GM12872 (cell line): Measurements from ENCODE around the gene FHOD3.

Experiments used
- CTCF ChIP-seq: IDR thresholded peaks from 3 replicates; pipeline ENCODE4 v1.5.1; 2011; ENCODE audit warnings: low read depth, mild to moderate bottlenecking, low read length, moderate library complexity; ENCODE audit not compliant: insufficient read depth

FHOD3 gene

DNA sequence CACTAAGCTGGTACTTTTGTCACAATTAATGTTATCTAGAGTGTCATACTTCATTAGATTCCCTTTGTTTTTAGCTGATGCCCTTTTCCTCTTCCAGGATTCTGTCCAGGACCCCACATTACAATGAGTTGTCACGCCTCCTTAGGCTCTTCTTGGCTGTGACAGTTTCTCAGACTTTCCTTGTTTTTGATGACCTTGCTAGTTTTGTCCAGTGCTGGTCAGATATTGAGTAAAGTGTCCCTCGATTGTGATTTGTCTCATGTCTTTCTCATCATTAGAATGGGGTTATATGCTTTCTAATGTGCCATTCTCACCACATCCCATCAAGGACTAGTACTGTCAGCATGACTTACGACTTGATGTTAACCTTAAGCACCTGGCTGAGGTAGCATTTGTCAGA is 162.3 kb downstream of the FHOD3 start:
- TF ChIP-seq CTCF, result no peak

GRCh38 chr18:36460324-36460850 is 162.9 kb downstream of the FHOD3 start:
- no peak for TF ChIP-seq CTCF

DNA sequence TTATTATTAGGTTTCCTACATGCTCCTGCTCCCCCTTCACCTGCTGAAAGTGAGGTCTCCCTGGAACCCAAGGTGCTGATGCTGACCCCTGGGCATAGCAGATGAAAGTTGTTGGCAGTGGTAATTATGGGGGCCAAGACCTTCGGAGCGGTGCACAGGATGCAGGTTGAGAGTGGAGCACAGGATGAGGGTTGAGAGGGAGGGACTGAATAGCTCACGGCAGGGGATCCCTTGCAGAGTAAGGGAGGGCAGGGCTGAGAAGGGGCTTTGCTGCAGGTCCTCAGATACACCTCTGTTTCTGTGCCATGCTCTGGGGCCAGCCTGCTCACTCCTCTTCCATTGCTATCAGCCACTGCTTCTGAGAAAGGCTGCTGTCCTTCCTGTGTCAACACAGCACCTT is 163.3 kb downstream of the FHOD3 start:
- no peak for TF ChIP-seq CTCF

DNA sequence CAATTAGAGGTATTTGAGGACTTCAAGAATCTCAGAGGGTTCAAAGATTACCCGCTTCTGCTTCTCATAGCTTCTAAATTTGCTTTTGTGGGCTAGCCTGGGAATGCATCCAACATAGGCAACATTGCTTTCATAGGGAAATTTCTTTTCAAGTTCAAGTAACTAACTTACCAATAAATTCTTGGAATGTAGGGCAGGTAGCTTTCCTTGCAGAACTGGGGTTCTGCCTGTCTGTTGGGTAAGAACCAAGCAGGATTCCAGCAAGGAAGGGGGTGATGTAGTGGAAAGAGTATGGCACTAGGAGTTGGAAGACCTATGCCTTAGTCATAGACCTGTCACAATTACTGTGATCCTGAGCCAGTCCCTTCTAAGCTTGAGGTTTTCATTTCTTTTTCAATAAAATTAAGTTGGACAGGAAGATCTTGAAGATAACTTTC is 164.1 kb downstream of the FHOD3 start:
- TF ChIP-seq CTCF, result no peak

DNA sequence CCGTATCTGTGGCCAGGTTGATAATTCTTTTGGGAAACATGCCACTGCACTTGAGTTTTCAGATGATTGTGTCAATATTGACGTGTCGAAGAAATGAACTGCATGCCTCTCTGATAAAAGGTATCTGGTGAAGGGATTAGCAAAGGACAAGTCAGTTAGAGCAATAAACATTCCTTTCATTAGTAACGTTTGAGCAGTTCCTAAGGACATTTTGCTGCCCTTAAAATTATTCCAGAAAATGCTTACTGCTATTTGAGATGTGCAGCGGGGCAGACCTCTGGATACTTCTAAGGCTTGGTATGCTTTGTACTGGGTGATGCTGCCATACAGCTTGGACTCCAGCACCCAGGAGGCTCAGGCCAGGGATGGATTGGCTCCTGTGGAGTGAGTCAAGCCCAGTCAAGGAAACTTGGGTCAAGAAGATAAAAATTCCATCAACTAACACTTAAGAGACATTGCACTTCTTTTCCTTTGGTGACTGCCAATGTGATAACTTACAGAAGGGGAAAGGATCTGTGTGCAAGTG is 166.7 kb downstream of the FHOD3 start:
- no peak for TF ChIP-seq CTCF

- no peak for TF ChIP-seq CTCF
Observed at GRCh38 chr18:36465276-36465675, 167.8 kb downstream of the FHOD3 start.

DNA sequence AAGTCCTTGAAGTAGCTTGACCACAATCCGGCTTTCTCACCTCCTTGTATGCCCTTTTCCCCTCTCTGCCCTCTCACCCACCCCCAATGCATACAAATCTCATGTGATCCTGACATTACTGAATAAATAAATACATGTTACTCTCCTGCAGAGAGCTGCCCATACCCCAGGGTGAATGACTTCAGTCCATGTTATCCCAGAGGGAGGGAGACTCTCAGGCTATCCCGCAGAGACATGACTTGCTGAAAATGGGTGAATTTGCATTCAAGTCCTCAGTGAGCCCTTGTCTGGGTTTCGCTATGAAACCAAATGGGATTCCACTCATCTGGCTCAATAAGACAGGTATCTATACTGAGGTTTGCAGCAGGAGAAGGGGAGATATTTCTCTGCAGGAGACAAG is 168.5 kb downstream of the FHOD3 start:
- TF ChIP-seq CTCF, result no peak

DNA sequence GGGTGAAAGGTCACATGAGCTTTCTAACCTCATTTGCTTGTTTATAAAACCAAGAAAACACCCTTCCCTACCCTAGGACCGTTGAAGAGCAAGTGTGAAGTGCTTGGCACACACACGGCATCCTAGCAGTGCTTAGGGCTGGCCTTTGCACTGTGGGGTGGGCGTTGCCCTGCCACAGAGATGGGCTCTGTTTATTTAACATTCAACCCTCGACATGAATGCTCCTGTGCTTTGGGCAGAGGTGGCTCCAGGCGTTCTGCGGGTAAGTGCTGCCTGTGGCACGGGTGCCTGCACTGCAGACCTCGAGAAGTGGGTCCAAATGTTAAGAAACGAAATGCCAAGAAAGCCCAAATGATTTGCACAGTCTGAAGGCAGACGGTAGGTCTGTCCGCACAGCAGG is 170.1 kb downstream of the FHOD3 start:
- no peak for TF ChIP-seq CTCF
